Stomach smooth muscle (tissue), 2 donors: ENCODE results near the gene TMEM266.

Experiments used
- H3K27ac ChIP-seq: one replicate; pipeline ENCODE4 v1.7.0; 2013; ENCODE audit warnings: mild to moderate bottlenecking, low read length, inconsistent platforms
- H3K27me3 ChIP-seq, 2 donors: one replicate each; pipeline ENCODE4 v1.7.0; 2013; ENCODE audit warnings: low read length in 2 of 2; ENCODE audit not compliant: insufficient read depth in 2 of 2, control insufficient read depth in 1 of 2
- H3K36me3 ChIP-seq, 2 donors: one replicate each; pipeline ENCODE4 v1.7.0; 2013; ENCODE audit warnings: low read length in 2 of 2; ENCODE audit not compliant: control insufficient read depth in 2 of 2, insufficient read depth in 2 of 2
- H3K4me1 ChIP-seq: one replicate; pipeline ENCODE4 v1.7.0; 2013; ENCODE audit warnings: low read length; ENCODE audit not compliant: control insufficient read depth, insufficient read depth
- H3K4me3 ChIP-seq, 2 donors: one replicate each; pipeline ENCODE4 v1.7.0; 2013; ENCODE audit warnings: low read length in 2 of 2
- H3K9ac ChIP-seq, 2 donors: one replicate each; pipeline ENCODE4 v1.7.0; 2013; ENCODE audit warnings: low read length in 2 of 2, mild to moderate bottlenecking in 1 of 2
- H3K9me3 ChIP-seq, 2 donors: one replicate each; pipeline ENCODE4 v1.7.0; 2013; ENCODE audit warnings: low read length in 2 of 2; ENCODE audit not compliant: control insufficient read depth in 2 of 2
- donor health status: healthy.
- donor health status: Pancreatic carcinoma.

TMEM266 gene

DNA sequence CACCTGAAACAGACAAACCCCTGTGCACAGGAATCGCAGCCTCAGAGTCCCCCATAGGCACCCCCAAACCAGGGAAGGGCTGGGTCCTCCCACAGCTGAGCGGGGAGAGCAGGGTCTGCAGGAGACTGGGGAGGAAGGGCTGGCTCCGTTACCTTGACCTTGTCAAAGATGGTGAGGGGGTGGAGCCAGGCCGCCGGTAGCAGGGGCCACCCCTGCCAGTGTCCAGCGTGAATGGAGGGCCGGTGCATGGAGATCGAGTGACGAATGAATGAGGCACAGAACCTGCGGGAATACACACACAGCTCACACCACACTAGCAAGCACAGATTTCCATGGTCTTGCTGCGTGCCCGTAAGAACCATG, 102.2 kb downstream of the TMEM266 start:
- Histone ChIP-seq H3K36me3 (no peaks in the 10 kb centered on the region), H3K9me3 (no peaks in the 10 kb centered on the region), H3K4me1 (peaks cover 23% of the 10 kb centered on the region), H3K27ac (no peak overlapping the region), H3K27me3 (no peaks in the 10 kb centered on the region), H3K9ac (no peak overlapping the region), H3K4me3 (no peak overlapping the region)

DNA sequence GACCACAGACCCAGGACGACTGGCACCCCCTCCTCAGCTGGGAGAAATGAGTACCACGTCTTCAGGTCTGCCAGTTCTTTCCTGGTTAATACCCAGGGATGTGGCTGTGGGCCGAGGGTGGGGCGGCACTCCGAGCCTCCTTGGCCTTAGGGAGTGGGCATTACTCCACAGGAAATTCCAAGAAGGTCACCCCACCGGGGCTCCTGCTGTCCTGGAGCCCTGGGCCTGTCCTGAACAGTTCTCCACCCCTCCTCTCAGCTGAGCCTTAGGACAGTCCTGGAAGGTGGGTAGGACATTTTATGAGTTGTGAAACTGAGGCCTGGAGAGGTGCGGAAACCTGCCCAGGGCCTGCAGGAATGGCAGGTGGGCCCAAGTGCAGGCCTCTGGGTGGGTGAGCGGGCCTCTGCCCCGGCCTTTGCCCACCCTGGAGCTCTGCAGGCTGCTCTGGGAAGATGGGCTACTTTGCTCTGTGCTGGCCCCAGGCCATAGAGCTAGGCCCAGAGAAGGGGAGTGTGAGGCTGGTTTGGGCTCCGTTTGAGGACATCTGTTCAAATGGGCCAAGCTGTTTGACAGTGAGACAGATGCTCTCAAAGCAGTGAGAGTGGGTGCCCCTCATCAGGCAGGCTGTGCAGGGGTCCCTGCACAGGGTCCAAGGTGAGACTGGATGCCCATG, 103.1 kb downstream of the TMEM266 start:
- no peaks in the 10 kb centered on the region for H3K27me3 ChIP-seq
- no peaks in the 10 kb centered on the region for H3K9me3 ChIP-seq
- peak overlapping the region; percentile 41 for H3K27ac ChIP-seq
- H3K9ac ChIP-seq: no peak overlapping the region
- H3K36me3 ChIP-seq: no peaks in the 10 kb centered on the region
- peaks cover 23% of the 10 kb centered on the region for H3K4me1 ChIP-seq
- no peak overlapping the region for H3K4me3 ChIP-seq

DNA sequence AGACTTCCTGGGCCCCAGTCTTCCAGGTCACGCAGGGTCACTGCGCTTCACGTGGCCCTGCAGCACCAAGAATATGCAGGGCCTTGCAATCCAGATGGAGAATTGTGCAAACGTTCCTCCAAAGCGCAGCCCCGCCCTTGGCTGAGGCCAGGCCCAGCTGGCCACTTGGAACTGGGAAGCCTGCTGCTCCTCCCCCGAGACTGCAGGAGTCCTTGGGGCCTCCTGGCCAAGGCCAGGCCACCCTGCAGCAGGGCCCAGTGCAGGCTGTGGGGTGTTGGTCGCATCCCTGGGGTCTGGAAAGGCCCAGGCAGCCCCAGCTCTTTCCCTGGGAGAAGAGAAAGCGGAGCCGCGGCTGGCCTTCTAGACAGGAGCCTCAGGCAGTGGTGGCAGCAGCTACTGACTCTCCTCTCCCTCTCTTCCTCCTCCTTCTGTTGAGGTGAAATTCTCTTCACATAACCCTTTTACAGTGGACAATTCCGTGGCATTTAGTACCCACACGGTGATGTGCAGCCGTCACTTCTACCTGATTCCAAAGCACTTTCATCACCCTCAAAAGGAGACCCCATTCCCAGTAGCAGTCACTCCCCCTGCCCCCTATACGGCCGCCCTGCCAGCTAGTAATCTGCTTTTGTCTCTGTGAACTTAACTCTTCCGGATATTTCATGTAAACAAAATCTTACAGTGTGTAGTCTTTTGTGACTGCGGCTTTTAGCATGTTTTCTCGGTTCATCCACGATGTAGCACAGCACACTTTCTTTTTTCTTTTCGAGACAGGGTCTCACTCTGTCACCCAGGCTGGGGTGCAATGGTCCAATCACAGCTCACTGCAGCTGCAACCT, 103.9 kb downstream of the TMEM266 start:
- Histone ChIP-seq H3K4me1 (peaks cover 23% of the 10 kb centered on the region), H3K27ac (no peak overlapping the region), H3K27me3 (no peaks in the 10 kb centered on the region), H3K9me3 (no peaks in the 10 kb centered on the region), H3K36me3 (no peaks in the 10 kb centered on the region), H3K4me3 (no peak overlapping the region), H3K9ac (no peak overlapping the region)

DNA sequence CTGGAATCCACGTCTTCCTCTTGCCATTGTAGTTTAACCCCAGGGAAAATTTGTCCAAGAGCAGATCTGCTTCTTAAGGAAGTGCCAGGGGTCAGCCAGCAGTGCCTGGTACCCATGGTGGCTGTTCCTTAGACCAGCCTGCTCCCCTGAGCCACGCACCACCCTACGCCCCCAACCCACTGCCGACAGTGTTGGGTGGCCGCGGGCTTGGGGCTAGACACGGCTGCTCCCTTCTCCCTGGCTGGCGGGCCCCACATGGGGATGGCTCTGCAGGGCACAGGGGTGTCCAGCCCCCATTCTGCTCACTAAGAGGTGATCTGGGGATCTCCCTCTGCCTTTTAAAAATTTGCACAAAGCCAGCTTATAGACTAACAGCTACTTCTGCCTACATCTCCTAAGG, 104.8 kb downstream of the TMEM266 start:
- no peak overlapping the region for H3K9ac ChIP-seq
- H3K9me3 ChIP-seq: no peaks in the 10 kb centered on the region
- no peaks in the 10 kb centered on the region for H3K27me3 ChIP-seq
- H3K4me1 ChIP-seq: peaks cover 23% of the 10 kb centered on the region
- H3K27ac ChIP-seq: no peak overlapping the region
- H3K4me3 ChIP-seq: no peak overlapping the region
- no peaks in the 10 kb centered on the region for H3K36me3 ChIP-seq

DNA sequence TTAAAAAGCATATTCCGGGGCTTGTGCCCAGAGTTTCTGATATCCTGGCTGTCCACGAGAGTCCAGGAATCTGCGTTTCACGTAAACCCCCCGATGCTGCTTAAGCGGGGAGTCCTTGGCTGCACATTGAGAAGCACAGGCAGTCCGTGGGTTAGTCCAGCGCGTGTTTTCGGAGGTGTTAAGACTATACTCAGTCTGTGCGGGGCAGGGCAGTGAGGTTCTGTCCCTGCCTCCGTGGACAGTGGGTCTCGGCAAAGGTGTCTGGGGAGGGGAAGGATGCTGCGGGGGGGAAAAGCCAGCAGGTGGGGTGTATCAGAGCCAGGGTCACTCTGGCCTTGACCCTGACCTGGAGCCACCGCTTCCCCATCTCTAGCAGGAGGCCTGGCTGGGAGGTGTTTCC, 106.2 kb downstream of the TMEM266 start:
- H3K27ac ChIP-seq: no peak overlapping the region
- no peak overlapping the region for H3K4me3 ChIP-seq

DNA sequence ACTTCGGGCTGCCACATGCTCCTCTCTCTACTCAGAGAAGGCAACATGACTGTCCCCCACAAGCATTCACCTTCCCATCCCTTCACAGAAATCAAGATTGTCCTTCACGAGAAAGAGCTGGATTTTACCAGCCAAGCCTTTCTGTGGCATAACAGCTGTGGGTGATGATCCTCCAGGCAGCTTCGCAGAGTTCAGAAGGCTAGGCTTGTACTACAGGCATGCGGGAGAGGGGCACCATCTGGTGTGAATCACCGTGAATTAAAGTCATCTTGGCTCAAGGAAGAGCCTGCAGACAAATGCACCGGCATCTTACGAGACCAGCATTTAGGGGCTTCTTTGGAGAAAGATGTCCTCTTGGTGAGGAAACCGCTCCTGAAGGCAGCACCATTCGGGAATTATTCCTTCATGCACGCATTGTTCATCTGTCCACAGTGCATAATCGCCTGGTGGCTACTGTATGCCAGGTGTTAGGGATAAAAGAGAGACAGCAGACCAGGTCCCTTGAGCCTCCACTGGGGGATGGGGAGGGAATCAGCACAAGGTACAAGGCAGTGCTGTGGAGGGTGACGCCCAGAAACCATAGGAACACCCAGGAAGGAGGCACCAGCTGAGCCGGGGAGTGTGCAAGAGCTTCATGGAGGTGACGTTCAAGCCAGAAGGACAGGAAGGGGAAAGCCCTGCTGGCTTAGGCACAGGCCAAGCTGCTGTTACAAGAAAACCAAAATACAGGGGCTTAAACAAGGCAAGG, 108.6 kb downstream of the TMEM266 start:
- Histone ChIP-seq H3K27me3 (no peaks in the 10 kb centered on the region), H3K4me3 (no peak overlapping the region), H3K4me1 (peaks cover 8% of the 10 kb centered on the region), H3K9me3 (no peaks in the 10 kb centered on the region), H3K36me3 (no peaks in the 10 kb centered on the region), H3K27ac (no peak overlapping the region), H3K9ac (no peak overlapping the region)

More for the DNA sequence above, 106.2 kb downstream of the TMEM266 start:
- Histone ChIP-seq H3K9me3 (no peaks in the 10 kb centered on the region), H3K4me1 (peaks cover 24% of the 10 kb centered on the region), H3K27me3 (no peaks in the 10 kb centered on the region), H3K9ac (no peak overlapping the region), H3K36me3 (no peaks in the 10 kb centered on the region)

DNA sequence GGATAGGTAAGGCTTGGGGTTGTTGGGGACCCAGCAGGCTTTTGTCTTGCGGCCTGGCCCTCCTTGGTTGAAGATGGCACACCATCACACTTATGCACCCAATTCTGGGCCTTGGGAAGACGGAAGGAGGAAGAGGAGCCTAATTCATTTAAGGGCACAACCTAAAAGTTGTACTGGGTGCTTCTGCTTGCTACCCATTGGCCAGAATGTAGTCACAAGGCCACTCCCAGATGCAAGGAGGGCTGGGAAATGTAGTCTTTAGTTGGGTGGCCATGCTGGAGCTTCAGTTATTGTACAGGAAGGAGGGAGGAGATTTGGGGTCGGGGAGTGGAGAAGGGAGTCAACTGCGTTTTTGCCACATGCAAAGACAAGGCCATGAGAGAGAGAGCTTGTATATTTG, 109.2 kb downstream of the TMEM266 start:
- Histone ChIP-seq H3K9me3 (no peaks in the 10 kb centered on the region), H3K27ac (no peak overlapping the region)

DNA sequence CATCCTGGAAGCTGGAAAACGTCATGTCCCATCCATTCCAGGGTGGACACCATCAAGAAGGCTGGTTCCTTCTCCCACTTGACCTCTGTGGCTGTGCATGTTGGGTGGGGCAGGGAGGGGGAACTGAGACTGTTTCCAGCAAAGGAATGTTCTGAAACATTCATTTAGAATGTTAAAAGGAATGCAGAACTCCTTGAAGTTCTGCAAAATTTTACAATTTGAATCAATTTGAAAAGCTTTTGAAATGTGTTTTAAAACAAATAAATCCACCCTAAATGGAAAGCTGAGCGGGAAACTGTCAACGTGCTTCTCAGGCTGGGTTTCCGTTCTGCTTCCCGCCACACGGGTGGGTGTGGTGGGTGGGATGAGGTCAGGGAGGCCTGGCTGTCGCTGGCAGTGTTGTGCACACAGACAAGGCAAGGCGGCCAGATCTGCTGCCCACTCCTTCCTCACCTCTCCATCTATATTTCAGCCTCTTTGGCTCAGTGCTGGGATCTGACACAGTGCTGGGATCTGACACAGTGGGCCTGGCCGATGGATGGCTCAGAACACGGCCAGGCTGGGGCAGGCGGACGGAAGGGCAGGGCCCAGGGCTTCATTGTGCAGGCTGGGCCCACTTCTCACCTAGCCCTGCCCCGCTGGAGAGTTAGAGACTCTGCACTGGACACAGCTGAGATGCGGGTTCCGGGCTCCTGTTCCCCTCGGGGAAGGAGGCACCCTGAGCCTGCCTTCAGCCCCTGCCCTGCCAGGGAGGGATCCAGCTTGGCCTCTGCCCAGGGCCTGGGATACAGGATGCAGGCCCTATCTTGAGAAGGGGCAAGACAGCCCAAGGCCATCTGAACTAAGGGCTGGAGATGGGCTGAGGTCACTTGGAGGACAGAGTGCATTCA, 110.4 kb downstream of the TMEM266 start:
- H3K27ac ChIP-seq: peak overlapping the region; percentile 31
- H3K4me3 ChIP-seq: no peak overlapping the region
- peaks cover 6% of the 10 kb centered on the region for H3K4me1 ChIP-seq

More for the DNA sequence above, 109.2 kb downstream of the TMEM266 start:
- Histone ChIP-seq H3K4me1 (peaks cover 6% of the 10 kb centered on the region), H3K36me3 (no peaks in the 10 kb centered on the region), H3K9ac (no peak overlapping the region), H3K4me3 (no peak overlapping the region), H3K27me3 (no peaks in the 10 kb centered on the region)

DNA sequence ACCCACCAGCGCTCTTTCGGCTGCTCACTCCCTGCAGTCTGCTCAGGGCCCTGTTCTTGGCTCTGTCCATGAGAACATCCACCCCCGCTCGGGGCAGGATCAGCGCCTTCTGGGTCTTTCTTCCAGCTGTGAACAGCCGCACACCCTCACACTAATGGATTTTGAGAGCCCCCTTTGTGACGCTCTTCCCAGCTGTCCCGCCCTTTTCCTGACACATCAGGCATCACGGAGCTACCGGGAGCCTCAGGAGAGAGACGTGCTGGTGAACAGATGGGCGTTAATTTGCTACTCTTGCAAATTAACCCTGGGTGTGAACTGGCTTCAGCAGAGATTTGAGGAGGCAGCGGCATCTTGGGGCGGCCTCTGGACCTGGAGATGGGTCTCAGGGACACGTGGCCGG, 113.0 kb downstream of the TMEM266 start:
- Histone ChIP-seq H3K9me3 (peaks cover 0 to 4% of the 10 kb centered on the region in 2 donors), H3K9ac (no peak overlapping the region), H3K4me3 (no peak overlapping the region), H3K27me3 (peaks cover 0 to 10% of the 10 kb centered on the region in 2 donors), H3K4me1 (peaks cover 9% of the 10 kb centered on the region), H3K36me3 (no peaks in the 10 kb centered on the region), H3K27ac (no peak overlapping the region)

More for the DNA sequence above, 110.4 kb downstream of the TMEM266 start:
- H3K9me3 ChIP-seq: peaks cover 0 to 4% of the 10 kb centered on the region in 2 donors
- no peak overlapping the region for H3K9ac ChIP-seq
- H3K27me3 ChIP-seq: no peaks in the 10 kb centered on the region
- H3K36me3 ChIP-seq: no peaks in the 10 kb centered on the region

DNA sequence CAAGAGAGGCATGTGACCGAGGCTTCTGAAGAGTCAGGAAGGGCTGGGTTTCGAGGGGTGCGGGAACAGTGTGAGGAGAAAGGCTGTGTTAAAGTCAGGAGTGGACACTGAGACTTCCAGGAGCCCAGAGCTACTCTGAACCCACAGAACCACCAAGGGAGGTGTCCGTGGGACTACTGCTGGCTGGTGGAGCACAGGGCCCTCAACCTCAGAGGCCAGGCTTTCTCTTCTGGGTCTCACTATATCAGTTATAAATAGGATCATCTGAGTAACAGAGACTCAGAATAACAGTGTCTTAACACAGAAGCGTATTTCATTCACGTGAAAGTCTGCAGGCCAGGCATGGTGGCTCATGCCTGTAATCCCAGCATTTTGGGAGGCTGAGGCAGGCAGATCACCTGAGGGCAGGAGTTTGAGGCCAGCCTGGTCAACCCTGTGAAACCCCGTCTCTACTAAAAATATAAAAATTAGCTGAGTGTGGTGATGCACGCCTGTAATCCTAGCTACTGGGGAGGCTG, 113.6 kb downstream of the TMEM266 start:
- Histone ChIP-seq H3K9ac (no peak overlapping the region), H3K27me3 (peaks cover 0 to 12% of the 10 kb centered on the region in 2 donors), H3K36me3 (no peaks in the 10 kb centered on the region), H3K4me3 (no peak overlapping the region), H3K9me3 (peaks cover 0 to 4% of the 10 kb centered on the region in 2 donors), H3K4me1 (peaks cover 12% of the 10 kb centered on the region), H3K27ac (no peak overlapping the region)
